WTC11 (cell line): Measurements from ENCODE around the gene PIANP.

ENCODE experiments used
- CTCF ChIP-seq: fragments of 200-600 bp; IDR thresholded peaks from 2 replicates; pipeline ENCODE4 v1.8.0; 2022; ENCODE audit warnings: antibody characterized with exemption
- ESRRA ChIP-seq: sonication (generic); formaldehyde crosslinking; IDR thresholded peaks from 2 replicates; pipeline ENCODE4 v1.8.1; 2022; ENCODE audit warnings: mild to moderate bottlenecking, missing genetic modification reagents, borderline replicate concordance
- NFYB ChIP-seq: sonication (generic); formaldehyde crosslinking; conservative IDR thresholded peaks from 2 replicates; pipeline ENCODE4 v1.8.0; 2022; ENCODE audit warnings: low read depth, missing genetic modification reagents
- TP53 ChIP-seq: sonication (generic); formaldehyde crosslinking; IDR thresholded peaks from 2 replicates; pipeline ENCODE4 v1.8.1; 2023; ENCODE audit warnings: mild to moderate bottlenecking, missing genetic modification reagents
- ZBTB21 ChIP-seq: sonication (generic); formaldehyde crosslinking; IDR thresholded peaks from 2 replicates; pipeline ENCODE4 v1.8.1; 2023; ENCODE audit warnings: mild to moderate bottlenecking, missing genetic modification reagents, borderline replicate concordance
- TF ChIP-seq, protein P1 (sequence below): sonication (generic); formaldehyde crosslinking; IDR thresholded peaks from 2 replicates; pipeline ENCODE4 v1.8.0; 2023; ENCODE audit warnings: mild to moderate bottlenecking, missing genetic modification reagents
- TF ChIP-seq, protein P2 (sequence below): sonication (generic); formaldehyde crosslinking; IDR thresholded peaks from 2 replicates; pipeline ENCODE4 v1.8.1; 2023; ENCODE audit warnings: mild to moderate bottlenecking, missing genetic modification reagents

DNA sequence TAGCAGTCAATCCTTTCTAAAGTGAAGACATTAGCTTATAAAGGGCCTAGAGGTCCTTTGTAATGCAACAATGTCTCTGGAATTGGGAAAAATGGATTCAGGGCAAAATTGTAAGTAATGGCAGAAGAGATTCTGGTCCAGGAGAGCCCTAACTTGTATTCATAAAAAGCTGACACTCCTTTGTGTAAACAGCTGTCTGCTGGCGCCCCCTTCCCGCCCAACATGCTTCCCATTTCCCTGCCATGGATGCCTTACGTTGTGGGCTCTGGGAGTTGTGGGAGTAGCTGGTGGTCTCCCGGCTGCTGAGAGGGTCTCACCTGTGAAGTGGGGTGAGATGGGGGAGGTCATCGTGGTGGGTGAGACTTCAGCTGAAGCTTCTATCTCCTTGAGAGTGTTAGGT lies 55.7 kb downstream of the PIANP start:
- TF ChIP-seq, protein P1, sequence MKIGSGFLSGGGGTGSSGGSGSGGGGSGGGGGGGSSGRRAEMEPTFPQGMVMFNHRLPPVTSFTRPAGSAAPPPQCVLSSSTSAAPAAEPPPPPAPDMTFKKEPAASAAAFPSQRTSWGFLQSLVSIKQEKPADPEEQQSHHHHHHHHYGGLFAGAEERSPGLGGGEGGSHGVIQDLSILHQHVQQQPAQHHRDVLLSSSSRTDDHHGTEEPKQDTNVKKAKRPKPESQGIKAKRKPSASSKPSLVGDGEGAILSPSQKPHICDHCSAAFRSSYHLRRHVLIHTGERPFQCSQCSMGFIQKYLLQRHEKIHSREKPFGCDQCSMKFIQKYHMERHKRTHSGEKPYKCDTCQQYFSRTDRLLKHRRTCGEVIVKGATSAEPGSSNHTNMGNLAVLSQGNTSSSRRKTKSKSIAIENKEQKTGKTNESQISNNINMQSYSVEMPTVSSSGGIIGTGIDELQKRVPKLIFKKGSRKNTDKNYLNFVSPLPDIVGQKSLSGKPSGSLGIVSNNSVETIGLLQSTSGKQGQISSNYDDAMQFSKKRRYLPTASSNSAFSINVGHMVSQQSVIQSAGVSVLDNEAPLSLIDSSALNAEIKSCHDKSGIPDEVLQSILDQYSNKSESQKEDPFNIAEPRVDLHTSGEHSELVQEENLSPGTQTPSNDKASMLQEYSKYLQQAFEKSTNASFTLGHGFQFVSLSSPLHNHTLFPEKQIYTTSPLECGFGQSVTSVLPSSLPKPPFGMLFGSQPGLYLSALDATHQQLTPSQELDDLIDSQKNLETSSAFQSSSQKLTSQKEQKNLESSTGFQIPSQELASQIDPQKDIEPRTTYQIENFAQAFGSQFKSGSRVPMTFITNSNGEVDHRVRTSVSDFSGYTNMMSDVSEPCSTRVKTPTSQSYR (CRISPR knock-in tag): no peak
- TF ChIP-seq ZBTB21 (CRISPR knock-in tag) (no peak), CTCF (no peak), NFYB (CRISPR knock-in tag) (no peak), TP53 (no peak), ESRRA (CRISPR knock-in tag) (no peak)
- TF ChIP-seq, protein P2, sequence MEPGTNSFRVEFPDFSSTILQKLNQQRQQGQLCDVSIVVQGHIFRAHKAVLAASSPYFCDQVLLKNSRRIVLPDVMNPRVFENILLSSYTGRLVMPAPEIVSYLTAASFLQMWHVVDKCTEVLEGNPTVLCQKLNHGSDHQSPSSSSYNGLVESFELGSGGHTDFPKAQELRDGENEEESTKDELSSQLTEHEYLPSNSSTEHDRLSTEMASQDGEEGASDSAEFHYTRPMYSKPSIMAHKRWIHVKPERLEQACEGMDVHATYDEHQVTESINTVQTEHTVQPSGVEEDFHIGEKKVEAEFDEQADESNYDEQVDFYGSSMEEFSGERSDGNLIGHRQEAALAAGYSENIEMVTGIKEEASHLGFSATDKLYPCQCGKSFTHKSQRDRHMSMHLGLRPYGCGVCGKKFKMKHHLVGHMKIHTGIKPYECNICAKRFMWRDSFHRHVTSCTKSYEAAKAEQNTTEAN (CRISPR knock-in tag): no peak
